PC-9 (cell line): ENCODE measurements around the gene ANKS1B.

Experiments
- EZH2 ChIP-seq: fragments of 200-600 bp; sonication (generic); IDR thresholded peaks from 2 replicates; pipeline ENCODE4 v1.8.0; 2017; ENCODE audit warnings: antibody characterized with exemption, low read depth
- TF ChIP-seq, protein P1 (sequence below): fragments of 200-600 bp; sonication (generic); conservative IDR thresholded peaks from 2 replicates; pipeline ENCODE4 v1.6.1; 2017; ENCODE audit warnings: mixed run types, antibody characterized with exemption, mild to moderate bottlenecking, moderate library complexity

DNA sequence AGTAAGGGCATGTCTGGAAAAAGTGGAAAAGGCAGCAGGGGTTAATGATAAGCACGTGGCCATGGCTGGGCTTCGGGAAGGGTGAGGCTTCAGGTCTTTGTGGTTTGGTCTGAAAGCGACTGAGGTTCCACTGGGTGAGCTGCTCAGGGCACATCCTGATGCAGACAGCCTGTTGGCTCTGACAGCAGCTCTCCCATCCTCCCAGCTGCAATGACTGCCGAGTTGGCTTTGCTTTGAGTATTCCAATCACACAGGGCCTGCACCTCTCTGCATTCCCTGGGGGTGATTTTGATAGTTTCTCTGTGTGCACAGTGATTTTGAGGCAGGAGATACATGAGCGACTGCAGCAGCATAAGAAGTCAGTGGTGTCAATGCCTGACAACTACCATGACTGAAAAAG is 948.9 kb downstream of the ANKS1B start:
- TF ChIP-seq, protein P1, sequence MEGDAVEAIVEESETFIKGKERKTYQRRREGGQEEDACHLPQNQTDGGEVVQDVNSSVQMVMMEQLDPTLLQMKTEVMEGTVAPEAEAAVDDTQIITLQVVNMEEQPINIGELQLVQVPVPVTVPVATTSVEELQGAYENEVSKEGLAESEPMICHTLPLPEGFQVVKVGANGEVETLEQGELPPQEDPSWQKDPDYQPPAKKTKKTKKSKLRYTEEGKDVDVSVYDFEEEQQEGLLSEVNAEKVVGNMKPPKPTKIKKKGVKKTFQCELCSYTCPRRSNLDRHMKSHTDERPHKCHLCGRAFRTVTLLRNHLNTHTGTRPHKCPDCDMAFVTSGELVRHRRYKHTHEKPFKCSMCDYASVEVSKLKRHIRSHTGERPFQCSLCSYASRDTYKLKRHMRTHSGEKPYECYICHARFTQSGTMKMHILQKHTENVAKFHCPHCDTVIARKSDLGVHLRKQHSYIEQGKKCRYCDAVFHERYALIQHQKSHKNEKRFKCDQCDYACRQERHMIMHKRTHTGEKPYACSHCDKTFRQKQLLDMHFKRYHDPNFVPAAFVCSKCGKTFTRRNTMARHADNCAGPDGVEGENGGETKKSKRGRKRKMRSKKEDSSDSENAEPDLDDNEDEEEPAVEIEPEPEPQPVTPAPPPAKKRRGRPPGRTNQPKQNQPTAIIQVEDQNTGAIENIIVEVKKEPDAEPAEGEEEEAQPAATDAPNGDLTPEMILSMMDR: no peak
- TF ChIP-seq EZH2: no peak
